Measurements from ENCODE around the gene LEKR1. TPM values are rescaled to one million over a fixed set of nuclear protein-coding genes. Genes with fewer than 3 reads are reported as not detected.
"Not testable (repeated sequence)": the region's sequence is repeated elsewhere in the genome, so short reads cannot be mapped to it uniquely, and the experiment has no call there.

The LEKR1 gene
- total RNA-seq, 4 donors from 2014 or later: 6.3 to 7.5 (median 6.8) TPM

- Histone ChIP-seq H3K9me3 (no peaks in the 10 kb centered on the region), H3K27me3 (no peaks in the 10 kb centered on the region), H3K27ac (no peak overlapping the region), H3K4me1 (no peaks in the 10 kb centered on the region), H3K4me3 (replicated peaks in 1 of 3) (no peak overlapping the region), H3K36me3 (no peaks in the 10 kb centered on the region)
- TF ChIP-seq CTCF (IDR thresholded peaks at IDR 0.05) (no peak), POLR2A (IDR thresholded peaks at IDR 0.05) (no peak)
- intact Hi-C loops (cut with DNase I): no loop called here
- WGBS, 2 donors: 85 to 95% methylated on average over 1 of the region's 1 CpG
- DNase-seq: no peak
Measured at GRCh38 chr3:156957715-156958114, 131.6 kb downstream of the LEKR1 start.

- DNase-seq: no peak
- Histone ChIP-seq H3K27me3 (no peaks in the 10 kb centered on the region), H3K9me3 (no peaks in the 10 kb centered on the region), H3K27ac (no peak overlapping the region), H3K4me1 (no peaks in the 10 kb centered on the region), H3K4me3 (replicated peaks in 1 of 3) (no peak overlapping the region), H3K36me3 (no peaks in the 10 kb centered on the region)
- 65 to 94% methylated on average over 3 of the region's 3 CpGs for WGBS, 2 donors
- no peak for TF ChIP-seq CTCF (IDR thresholded peaks at IDR 0.05)
- TF ChIP-seq POLR2A (IDR thresholded peaks at IDR 0.05): no peak
- intact Hi-C loops (cut with DNase I): no loop called here
Measured at GRCh38 chr3:156963096-156963495, 136.9 kb downstream of the LEKR1 start.

GRCh38 chr3:156964577-156964976 lies 138.4 kb downstream of the LEKR1 start:
- Histone ChIP-seq H3K27me3 (no peaks in the 10 kb centered on the region), H3K36me3 (no peaks in the 10 kb centered on the region), H3K4me3 (replicated peaks in 1 of 3) (no peak overlapping the region), H3K4me1 (no peaks in the 10 kb centered on the region), H3K27ac (no peak overlapping the region), H3K9me3 (no peaks in the 10 kb centered on the region)
- DNase-seq: no peak
- intact Hi-C loops (cut with DNase I): no loop called here
- TF ChIP-seq POLR2A (IDR thresholded peaks at IDR 0.05): no peak
- no peak for TF ChIP-seq CTCF (IDR thresholded peaks at IDR 0.05)
- 82 to 85% methylated on average over 3 of the region's 3 CpGs for WGBS, 2 donors

GRCh38 chr3:156966349-156966748 lies 140.2 kb downstream of the LEKR1 start:
- H3K4me3 ChIP-seq (replicated peaks in 1 of 3); H3K27ac ChIP-seq; H3K36me3 ChIP-seq; DNase-seq; H3K9me3 ChIP-seq; intact Hi-C loops (cut with DNase I); H3K27me3 ChIP-seq; H3K4me1 ChIP-seq: not testable (repeated sequence)
- WGBS, 2 donors: 92 to 96% methylated on average over 10 of the region's 10 CpGs

- intact Hi-C loops (cut with DNase I): no loop called here
- no peak for DNase-seq
- no peak overlapping the region for H3K27ac ChIP-seq
- H3K36me3 ChIP-seq: no peaks in the 10 kb centered on the region
- H3K9me3 ChIP-seq: no peaks in the 10 kb centered on the region
- WGBS, 2 donors: 92 to 93% methylated on average over 2 of the region's 2 CpGs
- H3K27me3 ChIP-seq: no peaks in the 10 kb centered on the region
- H3K4me3 ChIP-seq (replicated peaks in 1 of 3): no peak overlapping the region
- peaks cover 0 to 6% of the 10 kb centered on the region in 2 donors for H3K4me1 ChIP-seq
- TF ChIP-seq POLR2A (IDR thresholded peaks at IDR 0.05): no peak
- TF ChIP-seq CTCF (IDR thresholded peaks at IDR 0.05): no peak
Measured at GRCh38 chr3:156973954-156974353, 147.8 kb downstream of the LEKR1 start.

GRCh38 chr3:156974931-156975330 lies 148.8 kb downstream of the LEKR1 start:
- TF ChIP-seq POLR2A (IDR thresholded peaks at IDR 0.05) (no peak), CTCF (IDR thresholded peaks at IDR 0.05) (no peak)
- Histone ChIP-seq H3K36me3 (no peaks in the 10 kb centered on the region), H3K4me3 (replicated peaks in 1 of 3) (no peak overlapping the region), H3K27me3 (no peaks in the 10 kb centered on the region), H3K4me1 (peaks cover 0 to 6% of the 10 kb centered on the region in 2 donors), H3K9me3 (no peaks in the 10 kb centered on the region), H3K27ac (no peak overlapping the region)
- no peak for DNase-seq
- intact Hi-C loops (cut with DNase I): no loop called here
- WGBS, 2 donors: 92 to 94% methylated on average over 1 of the region's 1 CpG
